HepG2 (cell line): ENCODE measurements around the gene DRAP1. TPM values are rescaled to one million over a fixed set of nuclear protein-coding genes. Genes with fewer than 3 reads are reported as not detected.

Experiments
- FOXC1 ChIP-seq: sonication (generic); formaldehyde crosslinking; IDR thresholded peaks from 2 replicates; pipeline ENCODE4 v1.8.0; 2022; ENCODE audit warnings: mild to moderate bottlenecking, missing genetic modification reagents, borderline replicate concordance
- HOXA5 ChIP-seq: sonication (generic); formaldehyde crosslinking; IDR thresholded peaks from 2 replicates; pipeline ENCODE4 v1.4.0; 2020; ENCODE audit warnings: missing genetic modification reagents
- POGZ ChIP-seq: sonication (generic); formaldehyde crosslinking; IDR thresholded peaks from 2 replicates; pipeline ENCODE4 v1.4.0; 2020; ENCODE audit warnings: mild to moderate bottlenecking, missing genetic modification reagents
- RBM22 ChIP-seq: fragments of 200-400 bp; formaldehyde crosslinking; optimal IDR thresholded peaks from 2 replicates; pipeline ENCODE3; 2017; ENCODE audit warnings: mild to moderate bottlenecking, low read length, moderate library complexity
- ZFP36L2 ChIP-seq: sonication (generic); formaldehyde crosslinking; IDR thresholded peaks from 2 replicates; pipeline ENCODE4 v1.4.0; 2020; ENCODE audit warnings: missing genetic modification reagents
- ZMYM2 ChIP-seq: sonication (generic); formaldehyde crosslinking; IDR thresholded peaks from 2 replicates; pipeline ENCODE4 v1.8.0; 2022; ENCODE audit warnings: mild to moderate bottlenecking, missing genetic modification reagents
- ZMYM4 ChIP-seq: sonication (generic); formaldehyde crosslinking; IDR thresholded peaks from 2 replicates; pipeline ENCODE4 v1.8.1; 2023; ENCODE audit warnings: mild to moderate bottlenecking, missing genetic modification reagents
- ZNF256 ChIP-seq: sonication (generic); formaldehyde crosslinking; conservative IDR thresholded peaks from 2 replicates; pipeline ENCODE4 v1.4.0; 2020; ENCODE audit warnings: missing genetic modification reagents
- ZNF263 ChIP-seq: sonication (generic); formaldehyde crosslinking; IDR thresholded peaks from 2 replicates; pipeline ENCODE4 v1.4.0; 2020; ENCODE audit warnings: missing genetic modification reagents
- ZNF496 ChIP-seq: sonication (generic); formaldehyde crosslinking; IDR thresholded peaks from 2 replicates; pipeline ENCODE4 v1.8.1; 2023; ENCODE audit warnings: mild to moderate bottlenecking, moderate library complexity, missing genetic modification reagents; ENCODE audit not compliant: insufficient replicate concordance
- ZNF644 ChIP-seq: IDR thresholded peaks from 2 replicates; pipeline ENCODE4 v1.6.1; 2016; ENCODE audit warnings: low read depth
- ZNF672 ChIP-seq: sonication (generic); formaldehyde crosslinking; IDR thresholded peaks from 2 replicates; pipeline ENCODE4 v1.8.1; 2022; ENCODE audit warnings: missing genetic modification reagents
- ZNF678 ChIP-seq: sonication (generic); formaldehyde crosslinking; IDR thresholded peaks from 2 replicates; pipeline ENCODE4 v1.4.0; 2020; ENCODE audit warnings: mild to moderate bottlenecking, missing genetic modification reagents
- ZNF761 ChIP-seq: sonication (generic); formaldehyde crosslinking; conservative IDR thresholded peaks from 2 replicates; pipeline ENCODE4 v1.4.0; 2020; ENCODE audit warnings: mild to moderate bottlenecking, missing genetic modification reagents
- polyA plus RNA-seq, 8 experiments: library from polyadenylated mRNA; depleted of rRNA in 3 of 8; stranded (reverse) in 7 of 8; unstranded in 1 of 8; fragments of >200 nt; fragmentation: Illumina TruSeq in 4 of 8; extraction: Trizol in 4 of 8; gene quantifications; 2 replicates each; pipeline versions ENCODE4 v1.2.1 to v1.2.3, GENCODE V29; 2011 to 2016; ENCODE audit warnings: low read depth in 4 of 8, missing spikeins in 1 of 8, mixed read lengths in 1 of 8; ENCODE audit not compliant: insufficient read depth in 1 of 8
- total RNA-seq, 5 experiments: library from RNA; depleted of rRNA; stranded (reverse); fragments of >200 nt; fragmentation: Illumina TruSeq; extraction: Trizol; gene quantifications; 2 replicates each; pipeline ENCODE4 v1.2.3, GENCODE V29; 2016; ENCODE audit warnings: low read depth in 1 of 5
- TF ChIP-seq, protein P1 (sequence below): sonication (generic); formaldehyde crosslinking; IDR thresholded peaks from 2 replicates; pipeline ENCODE4 v1.4.0; 2020; ENCODE audit warnings: missing genetic modification reagents, borderline replicate concordance
- TF ChIP-seq, protein P2 (sequence below): sonication (generic); formaldehyde crosslinking; IDR thresholded peaks from 2 replicates; pipeline ENCODE4 v1.4.0; 2020; ENCODE audit warnings: mild to moderate bottlenecking, missing genetic modification reagents, borderline replicate concordance
- TF ChIP-seq, protein P3 (sequence below): sonication (generic); formaldehyde crosslinking; IDR thresholded peaks from 2 replicates; pipeline ENCODE4 v1.4.0; 2020; ENCODE audit warnings: missing genetic modification reagents
- TF ChIP-seq, protein P4 (sequence below): sonication (generic); formaldehyde crosslinking; IDR thresholded peaks from 2 replicates; pipeline ENCODE4 v1.4.0; 2020; ENCODE audit warnings: missing genetic modification reagents, mild to moderate bottlenecking, borderline replicate concordance

Gene DRAP1
- total and polyA plus RNA-seq, 2 of the 13 experiments (the other 11 are each of a cell fraction or from before 2014, with no cell fraction given), result 46.8 to 52.3 TPM

DNA sequence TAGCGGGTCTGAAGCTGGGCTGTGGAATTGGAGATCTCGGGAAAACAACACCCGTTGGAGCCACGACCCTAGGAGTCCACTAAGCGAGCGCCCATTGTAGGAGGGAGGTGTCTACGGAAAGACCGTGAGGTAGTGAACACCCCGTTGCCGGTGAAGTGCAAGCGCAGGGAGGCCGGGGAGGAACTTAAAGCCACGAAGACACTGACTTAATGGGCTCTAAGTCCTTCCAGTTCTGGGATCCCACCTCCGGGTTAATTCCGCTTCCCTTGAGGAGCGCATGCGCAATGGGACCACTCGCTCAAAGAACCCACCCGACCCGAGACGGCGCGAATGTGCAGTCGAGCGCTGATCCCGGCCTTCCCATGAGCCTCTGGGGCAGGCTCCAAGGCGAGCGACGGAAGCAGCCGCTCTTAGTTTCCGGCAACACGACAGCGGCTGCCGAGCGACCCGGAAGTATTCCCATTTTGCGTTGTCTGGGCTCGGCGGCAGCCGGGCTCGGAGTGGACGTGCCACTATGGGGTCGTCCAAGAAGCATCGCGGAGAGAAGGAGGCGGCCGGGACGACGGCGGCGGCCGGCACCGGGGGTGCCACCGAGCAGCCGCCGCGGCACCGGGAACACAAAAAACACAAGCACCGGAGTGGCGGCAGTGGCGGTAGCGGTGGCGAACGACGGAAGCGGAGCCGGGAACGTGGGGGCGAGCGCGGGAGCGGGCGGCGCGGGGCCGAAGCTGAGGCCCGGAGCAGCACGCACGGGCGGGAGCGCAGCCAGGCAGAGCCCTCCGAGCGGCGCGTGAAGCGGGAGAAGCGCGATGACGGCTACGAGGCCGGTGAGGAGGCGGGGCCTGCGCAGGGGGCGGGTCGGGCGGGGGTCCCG, 42.3 kb downstream of the DRAP1 start, which contains the start of gene SART1 (continued):
- TF ChIP-seq, protein P1, sequence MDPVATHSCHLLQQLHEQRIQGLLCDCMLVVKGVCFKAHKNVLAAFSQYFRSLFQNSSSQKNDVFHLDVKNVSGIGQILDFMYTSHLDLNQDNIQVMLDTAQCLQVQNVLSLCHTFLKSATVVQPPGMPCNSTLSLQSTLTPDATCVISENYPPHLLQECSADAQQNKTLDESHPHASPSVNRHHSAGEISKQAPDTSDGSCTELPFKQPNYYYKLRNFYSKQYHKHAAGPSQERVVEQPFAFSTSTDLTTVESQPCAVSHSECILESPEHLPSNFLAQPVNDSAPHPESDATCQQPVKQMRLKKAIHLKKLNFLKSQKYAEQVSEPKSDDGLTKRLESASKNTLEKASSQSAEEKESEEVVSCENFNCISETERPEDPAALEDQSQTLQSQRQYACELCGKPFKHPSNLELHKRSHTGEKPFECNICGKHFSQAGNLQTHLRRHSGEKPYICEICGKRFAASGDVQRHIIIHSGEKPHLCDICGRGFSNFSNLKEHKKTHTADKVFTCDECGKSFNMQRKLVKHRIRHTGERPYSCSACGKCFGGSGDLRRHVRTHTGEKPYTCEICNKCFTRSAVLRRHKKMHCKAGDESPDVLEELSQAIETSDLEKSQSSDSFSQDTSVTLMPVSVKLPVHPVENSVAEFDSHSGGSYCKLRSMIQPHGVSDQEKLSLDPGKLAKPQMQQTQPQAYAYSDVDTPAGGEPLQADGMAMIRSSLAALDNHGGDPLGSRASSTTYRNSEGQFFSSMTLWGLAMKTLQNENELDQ, result no peak
- TF ChIP-seq POGZ (CRISPR knock-in tag) (peak; percentile 64), HOXA5 (CRISPR knock-in tag) (no peak), ZNF496 (CRISPR knock-in tag) (no peak), ZNF672 (CRISPR knock-in tag) (no peak), ZNF678 (CRISPR knock-in tag) (0 out of 2 replicates have a peak, but pooled peaks have one; percentile 71), ZNF761 (CRISPR knock-in tag) (peak; percentile 64; the same call in 1 of the 2 replicates), ZNF256 (CRISPR knock-in tag) (no peak), ZFP36L2 (CRISPR knock-in tag) (no peak), ZMYM2 (no peak), RBM22 (no peak), ZMYM4 (CRISPR knock-in tag) (peak; percentile 48; the same call in 1 of the 2 replicates), FOXC1 (peak; percentile 69; the same call in 1 of the 2 replicates), ZNF263 (CRISPR knock-in tag) (0 out of 2 replicates have a peak, but pooled peaks have one; percentile 35), ZNF644 (CRISPR knock-in tag) (no peak)
- TF ChIP-seq, protein P2, sequence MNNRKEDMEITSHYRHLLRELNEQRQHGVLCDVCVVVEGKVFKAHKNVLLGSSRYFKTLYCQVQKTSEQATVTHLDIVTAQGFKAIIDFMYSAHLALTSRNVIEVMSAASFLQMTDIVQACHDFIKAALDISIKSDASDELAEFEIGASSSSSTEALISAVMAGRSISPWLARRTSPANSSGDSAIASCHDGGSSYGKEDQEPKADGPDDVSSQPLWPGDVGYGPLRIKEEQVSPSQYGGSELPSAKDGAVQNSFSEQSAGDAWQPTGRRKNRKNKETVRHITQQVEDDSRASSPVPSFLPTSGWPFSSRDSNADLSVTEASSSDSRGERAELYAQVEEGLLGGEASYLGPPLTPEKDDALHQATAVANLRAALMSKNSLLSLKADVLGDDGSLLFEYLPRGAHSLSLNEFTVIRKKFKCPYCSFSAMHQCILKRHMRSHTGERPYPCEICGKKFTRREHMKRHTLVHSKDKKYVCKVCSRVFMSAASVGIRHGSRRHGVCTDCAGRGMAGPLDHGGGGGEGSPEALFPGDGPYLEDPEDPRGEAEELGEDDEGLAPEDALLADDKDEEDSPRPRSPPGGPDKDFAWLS (CRISPR knock-in tag), result no peak
- TF ChIP-seq, protein P3, sequence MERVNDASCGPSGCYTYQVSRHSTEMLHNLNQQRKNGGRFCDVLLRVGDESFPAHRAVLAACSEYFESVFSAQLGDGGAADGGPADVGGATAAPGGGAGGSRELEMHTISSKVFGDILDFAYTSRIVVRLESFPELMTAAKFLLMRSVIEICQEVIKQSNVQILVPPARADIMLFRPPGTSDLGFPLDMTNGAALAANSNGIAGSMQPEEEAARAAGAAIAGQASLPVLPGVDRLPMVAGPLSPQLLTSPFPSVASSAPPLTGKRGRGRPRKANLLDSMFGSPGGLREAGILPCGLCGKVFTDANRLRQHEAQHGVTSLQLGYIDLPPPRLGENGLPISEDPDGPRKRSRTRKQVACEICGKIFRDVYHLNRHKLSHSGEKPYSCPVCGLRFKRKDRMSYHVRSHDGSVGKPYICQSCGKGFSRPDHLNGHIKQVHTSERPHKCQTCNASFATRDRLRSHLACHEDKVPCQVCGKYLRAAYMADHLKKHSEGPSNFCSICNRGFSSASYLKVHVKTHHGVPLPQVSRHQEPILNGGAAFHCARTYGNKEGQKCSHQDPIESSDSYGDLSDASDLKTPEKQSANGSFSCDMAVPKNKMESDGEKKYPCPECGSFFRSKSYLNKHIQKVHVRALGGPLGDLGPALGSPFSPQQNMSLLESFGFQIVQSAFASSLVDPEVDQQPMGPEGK (CRISPR knock-in tag), result 0 out of 2 replicates have a peak, but pooled peaks have one; percentile 41
- TF ChIP-seq, protein P4, sequence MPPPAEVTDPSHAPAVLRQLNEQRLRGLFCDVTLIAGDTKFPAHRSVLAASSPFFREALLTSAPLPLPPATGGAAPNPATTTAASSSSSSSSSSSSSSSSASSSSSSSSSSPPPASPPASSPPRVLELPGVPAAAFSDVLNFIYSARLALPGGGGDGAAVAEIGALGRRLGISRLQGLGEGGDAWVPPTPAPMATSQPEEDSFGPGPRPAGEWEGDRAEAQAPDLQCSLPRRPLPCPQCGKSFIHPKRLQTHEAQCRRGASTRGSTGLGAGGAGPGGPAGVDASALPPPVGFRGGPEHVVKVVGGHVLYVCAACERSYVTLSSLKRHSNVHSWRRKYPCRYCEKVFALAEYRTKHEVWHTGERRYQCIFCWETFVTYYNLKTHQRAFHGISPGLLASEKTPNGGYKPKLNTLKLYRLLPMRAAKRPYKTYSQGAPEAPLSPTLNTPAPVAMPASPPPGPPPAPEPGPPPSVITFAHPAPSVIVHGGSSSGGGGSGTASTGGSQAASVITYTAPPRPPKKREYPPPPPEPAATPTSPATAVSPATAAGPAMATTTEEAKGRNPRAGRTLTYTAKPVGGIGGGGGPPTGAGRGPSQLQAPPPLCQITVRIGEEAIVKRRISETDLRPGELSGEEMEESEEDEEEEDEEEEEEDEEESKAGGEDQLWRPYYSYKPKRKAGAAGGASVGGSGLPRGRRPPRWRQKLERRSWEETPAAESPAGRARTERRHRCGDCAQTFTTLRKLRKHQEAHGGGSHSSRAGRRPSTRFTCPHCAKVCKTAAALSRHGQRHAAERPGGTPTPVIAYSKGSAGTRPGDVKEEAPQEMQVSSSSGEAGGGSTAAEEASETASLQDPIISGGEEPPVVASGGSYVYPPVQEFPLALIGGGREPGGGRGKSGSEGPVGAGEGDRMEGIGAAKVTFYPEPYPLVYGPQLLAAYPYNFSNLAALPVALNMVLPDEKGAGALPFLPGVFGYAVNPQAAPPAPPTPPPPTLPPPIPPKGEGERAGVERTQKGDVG (CRISPR knock-in tag), result no peak
